Inflammatory macrophage (primary cell): ENCODE data around the gene UTF1.

Source experiments
- DNase-seq, 2 donors: peaks; one replicate each; pipeline ENCODE4 v3.0.0-alpha.2; 2020 to 2022

Gene UTF1

DNA sequence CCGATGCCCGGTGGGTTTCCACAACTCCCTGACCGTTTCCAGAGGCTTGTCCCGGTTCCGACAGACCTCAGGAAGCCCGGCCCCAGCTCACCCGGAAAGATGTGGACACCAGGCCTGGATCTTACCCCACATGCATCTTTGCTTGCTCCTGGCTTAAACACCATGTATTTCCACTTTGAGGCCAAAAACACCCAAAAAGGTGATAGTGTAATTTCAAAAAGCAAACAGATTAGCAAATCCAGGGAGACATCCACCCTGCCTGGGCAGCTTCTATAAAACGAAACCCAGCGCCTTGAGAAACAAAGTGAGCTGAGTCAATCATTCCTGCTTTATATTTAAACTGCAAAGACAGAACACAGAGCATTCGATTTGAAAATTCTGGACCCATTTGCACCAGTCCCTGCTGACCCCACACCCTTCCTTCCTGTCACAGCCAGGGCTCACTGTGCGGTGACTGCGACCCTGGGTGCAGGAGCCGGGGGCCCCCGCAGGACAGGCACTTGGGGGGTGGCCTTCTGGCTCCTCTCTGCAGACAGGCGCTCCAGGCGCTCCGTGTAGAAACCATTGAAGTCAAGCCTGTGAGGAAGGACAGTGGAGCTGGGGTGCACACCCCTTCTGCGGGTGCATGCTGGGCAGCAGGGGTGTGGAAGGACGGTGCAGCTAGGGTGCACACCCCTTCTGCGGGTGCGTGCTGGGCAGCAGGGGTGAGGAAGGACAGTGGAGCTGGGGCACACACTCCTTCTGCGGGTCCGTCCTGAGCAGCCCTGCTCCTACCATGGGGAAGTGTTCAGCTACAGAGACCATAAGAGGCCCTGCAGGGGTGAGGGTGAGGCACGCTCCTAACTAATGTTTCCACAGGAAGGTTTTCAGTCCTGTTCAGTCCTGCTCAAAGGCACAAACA lies 49.6 kb downstream of the UTF1 start:
- DNase-seq, result peak; percentile 27 to 49

DNA sequence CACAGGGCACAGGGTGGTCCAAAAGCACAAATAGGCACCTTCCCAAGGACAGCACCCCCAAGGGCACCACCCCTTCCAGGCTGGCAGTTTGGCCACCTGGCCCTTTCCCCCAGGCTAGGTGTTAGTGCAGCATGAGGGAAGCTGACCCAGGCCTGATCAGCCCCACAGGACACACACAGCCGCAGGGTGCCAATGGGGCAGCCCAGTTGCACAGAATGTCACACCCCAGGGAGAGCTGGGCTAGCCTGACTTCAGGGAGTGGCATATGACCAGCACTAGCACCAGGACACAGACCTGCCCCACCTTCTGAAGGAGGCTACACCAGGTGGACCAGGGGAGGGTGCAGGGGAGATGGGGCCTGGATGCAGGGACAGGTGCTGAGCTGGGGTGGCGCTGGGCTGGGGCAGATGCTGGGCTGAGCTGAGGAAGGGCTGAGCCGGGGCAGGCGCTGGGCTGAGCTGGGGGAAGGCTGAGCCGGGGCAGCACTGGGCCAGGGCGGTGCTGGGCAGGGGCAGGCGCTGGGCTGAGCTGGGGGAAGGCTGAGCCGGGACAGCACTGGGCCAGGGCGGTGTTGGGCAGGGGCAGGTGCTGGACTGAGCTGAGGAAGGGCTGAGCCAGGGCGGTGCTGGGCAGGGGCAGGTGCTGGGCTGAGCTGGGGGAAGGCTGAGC lies 50.5 kb downstream of the UTF1 start:
- DNase-seq, result no peak

DNA sequence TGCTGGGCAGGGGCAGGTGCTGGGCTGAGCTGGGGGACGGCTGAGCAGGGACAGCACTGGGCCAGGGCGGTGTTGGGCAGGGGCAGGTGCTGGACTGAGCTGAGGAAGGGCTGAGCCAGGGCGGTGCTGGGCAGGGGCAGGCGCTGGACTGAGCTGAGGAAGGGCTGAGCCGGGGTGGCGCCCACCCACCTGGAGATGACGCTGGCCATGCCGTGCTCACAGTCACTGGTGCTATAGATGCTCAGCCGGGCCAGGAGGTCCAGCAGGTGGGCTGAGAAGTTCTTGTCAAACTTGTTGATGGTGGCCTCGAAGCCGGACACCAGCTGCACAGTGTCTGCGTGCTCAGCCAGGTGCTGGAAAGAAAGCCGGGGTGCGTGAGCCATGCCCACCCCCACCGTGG lies 51.1 kb downstream of the UTF1 start:
- no peak for DNase-seq
